ENCODE measurements around the gene BEST1.

DNA sequence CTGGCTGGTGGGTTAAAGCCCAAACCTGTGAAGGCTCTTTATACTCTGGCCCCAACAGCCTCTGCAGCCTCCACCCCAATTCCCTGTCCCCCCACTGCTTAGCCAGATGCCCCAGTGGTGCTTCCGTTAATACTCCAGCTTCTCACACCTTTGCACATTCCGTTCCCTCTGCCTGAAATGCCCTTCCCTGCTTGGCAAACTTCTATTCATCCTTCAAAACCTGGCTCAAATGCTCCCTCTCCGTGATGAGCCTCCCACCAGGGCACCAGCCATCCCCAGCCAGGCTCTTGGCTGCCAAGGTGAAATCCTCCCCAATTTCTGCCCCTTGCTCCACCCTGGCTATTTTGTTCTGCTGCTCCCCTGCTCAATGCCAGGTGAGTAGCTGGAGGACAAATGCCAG, 46.3 kb upstream of the BEST1 start:
- TF ChIP-seq, protein P1, sequence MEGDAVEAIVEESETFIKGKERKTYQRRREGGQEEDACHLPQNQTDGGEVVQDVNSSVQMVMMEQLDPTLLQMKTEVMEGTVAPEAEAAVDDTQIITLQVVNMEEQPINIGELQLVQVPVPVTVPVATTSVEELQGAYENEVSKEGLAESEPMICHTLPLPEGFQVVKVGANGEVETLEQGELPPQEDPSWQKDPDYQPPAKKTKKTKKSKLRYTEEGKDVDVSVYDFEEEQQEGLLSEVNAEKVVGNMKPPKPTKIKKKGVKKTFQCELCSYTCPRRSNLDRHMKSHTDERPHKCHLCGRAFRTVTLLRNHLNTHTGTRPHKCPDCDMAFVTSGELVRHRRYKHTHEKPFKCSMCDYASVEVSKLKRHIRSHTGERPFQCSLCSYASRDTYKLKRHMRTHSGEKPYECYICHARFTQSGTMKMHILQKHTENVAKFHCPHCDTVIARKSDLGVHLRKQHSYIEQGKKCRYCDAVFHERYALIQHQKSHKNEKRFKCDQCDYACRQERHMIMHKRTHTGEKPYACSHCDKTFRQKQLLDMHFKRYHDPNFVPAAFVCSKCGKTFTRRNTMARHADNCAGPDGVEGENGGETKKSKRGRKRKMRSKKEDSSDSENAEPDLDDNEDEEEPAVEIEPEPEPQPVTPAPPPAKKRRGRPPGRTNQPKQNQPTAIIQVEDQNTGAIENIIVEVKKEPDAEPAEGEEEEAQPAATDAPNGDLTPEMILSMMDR (IDR thresholded peaks at IDR 0.05): no peak
- TF ChIP-seq EZH2 (IDR thresholded peaks at IDR 0.05): no peak

All from neural progenitor cell (in vitro differentiated cells).